ENCODE data around the gene TSPAN32.

DNA sequence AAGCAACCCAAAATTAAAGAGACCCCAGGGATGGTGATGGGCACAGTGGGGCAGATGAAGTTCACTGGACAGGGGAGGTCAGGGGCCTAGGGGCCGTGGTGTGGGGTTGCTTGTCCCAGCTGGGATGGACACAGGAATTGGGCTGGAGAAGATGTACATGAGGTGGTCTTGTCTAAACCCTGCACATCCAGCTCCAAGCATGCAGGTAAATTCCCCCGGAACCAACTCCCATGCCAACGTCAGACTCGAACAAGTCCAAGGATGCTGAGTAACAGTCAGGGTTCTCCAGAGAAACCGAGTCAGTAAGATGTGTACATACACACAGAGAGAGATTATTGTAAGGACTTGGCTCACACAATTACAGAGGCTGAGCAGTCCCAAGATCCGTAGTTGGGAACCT lies 28.9 kb downstream of the TSPAN32 start:
- TF ChIP-seq, protein P1, sequence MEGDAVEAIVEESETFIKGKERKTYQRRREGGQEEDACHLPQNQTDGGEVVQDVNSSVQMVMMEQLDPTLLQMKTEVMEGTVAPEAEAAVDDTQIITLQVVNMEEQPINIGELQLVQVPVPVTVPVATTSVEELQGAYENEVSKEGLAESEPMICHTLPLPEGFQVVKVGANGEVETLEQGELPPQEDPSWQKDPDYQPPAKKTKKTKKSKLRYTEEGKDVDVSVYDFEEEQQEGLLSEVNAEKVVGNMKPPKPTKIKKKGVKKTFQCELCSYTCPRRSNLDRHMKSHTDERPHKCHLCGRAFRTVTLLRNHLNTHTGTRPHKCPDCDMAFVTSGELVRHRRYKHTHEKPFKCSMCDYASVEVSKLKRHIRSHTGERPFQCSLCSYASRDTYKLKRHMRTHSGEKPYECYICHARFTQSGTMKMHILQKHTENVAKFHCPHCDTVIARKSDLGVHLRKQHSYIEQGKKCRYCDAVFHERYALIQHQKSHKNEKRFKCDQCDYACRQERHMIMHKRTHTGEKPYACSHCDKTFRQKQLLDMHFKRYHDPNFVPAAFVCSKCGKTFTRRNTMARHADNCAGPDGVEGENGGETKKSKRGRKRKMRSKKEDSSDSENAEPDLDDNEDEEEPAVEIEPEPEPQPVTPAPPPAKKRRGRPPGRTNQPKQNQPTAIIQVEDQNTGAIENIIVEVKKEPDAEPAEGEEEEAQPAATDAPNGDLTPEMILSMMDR (conservative IDR thresholded peaks at IDR 0.05; ENCODE audit: low read depth, low read length): no peak
- no peak for TF ChIP-seq EZH2 (IDR thresholded peaks at IDR 0.05; ENCODE audit: borderline replicate concordance, low read depth, low read length, poor library complexity, severe bottlenecking)

All from A673 (cell line).